ENCODE data around the gene NBDY.

DNA sequence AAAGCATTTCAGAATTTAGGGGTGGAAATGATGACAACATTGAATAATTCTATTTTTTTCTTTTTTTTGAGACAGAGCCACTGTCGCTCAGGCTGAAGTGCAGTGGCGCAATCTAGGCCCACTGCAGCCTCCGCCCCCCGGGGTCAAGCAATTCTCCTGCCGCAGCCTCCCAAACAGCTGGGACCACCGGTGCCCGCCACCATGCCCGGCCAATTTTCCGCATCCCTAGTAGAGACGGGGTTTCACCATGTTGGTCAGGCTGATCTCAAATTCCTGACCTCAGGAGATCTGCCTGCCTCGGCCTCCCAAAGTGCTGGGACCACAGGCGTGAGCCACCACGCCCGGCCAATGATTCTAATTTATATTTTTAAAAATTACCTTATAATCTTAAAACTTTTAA, 7.2 kb downstream of the NBDY start:
- TF ChIP-seq CTCF (IDR thresholded peaks at IDR 0.05) (no peak), POLR2A (IDR thresholded peaks at IDR 0.05) (no peak)
